HG03108 (cell line): ENCODE measurements around the gene EML6.
"Not testable (repeated sequence)": the region's sequence is repeated elsewhere in the genome, so short reads cannot be mapped to it uniquely, and the experiment has no call there.

Source experiments
- ATAC-seq: cut with Tn5 transposase; IDR thresholded peaks from one replicate; pipeline ENCODE4 v1.9.1; 2021; ENCODE audit warnings: moderate library complexity; ENCODE audit not compliant: unreplicated experiment

The EML6 gene

GRCh38 chr2:54871457-54872107 is 148.1 kb downstream of the EML6 start:
- ATAC-seq = no peak

- no peak for ATAC-seq
Measured at GRCh38 chr2:54872780-54873179, 149.3 kb downstream of the EML6 start.

- not testable (repeated sequence) for ATAC-seq
Measured at GRCh38 chr2:54873236-54873635, 149.8 kb downstream of the EML6 start.

DNA sequence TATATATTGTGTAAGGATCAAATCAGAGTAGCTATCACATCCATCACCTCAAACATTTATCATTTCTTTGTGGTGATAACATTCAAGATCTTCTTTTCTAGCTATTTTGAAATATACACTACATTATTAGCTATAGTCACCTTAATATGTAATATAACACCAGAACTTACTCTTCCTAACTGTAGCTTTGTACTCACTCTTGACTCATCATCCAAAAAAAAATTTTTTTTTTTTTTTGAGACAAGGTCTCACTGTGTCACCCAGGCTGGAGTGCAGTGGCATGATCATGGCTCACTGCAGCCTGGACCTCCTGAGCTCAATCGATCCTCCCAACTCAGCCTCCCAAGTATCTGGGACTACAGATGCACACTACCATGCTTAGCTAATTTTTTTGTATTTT is 153.3 kb downstream of the EML6 start:
- no peak for ATAC-seq

DNA sequence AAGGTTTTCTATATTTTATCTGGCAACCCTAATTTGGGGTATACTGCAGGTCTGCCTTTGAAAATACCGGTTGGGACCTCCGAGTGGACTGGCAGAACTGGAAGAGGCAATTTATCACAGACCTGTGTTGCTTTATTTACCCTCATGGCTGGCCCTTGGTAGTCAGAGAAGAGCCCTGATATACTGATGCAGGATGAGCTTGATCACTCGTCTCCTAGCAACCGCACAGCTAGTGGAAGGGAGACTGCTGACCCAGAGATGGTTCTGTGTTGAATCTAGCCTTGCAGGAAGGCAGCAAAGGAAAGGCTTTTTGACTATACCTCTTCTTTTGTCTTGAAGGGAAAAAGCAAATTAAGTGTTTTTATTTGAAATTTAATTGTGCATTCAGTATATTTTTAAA is 154.7 kb downstream of the EML6 start:
- ATAC-seq = no peak

GRCh38 chr2:54879032-54879431 is 155.6 kb downstream of the EML6 start:
- ATAC-seq = no peak

- ATAC-seq = no peak
Measured at GRCh38 chr2:54879598-54880332, 156.3 kb downstream of the EML6 start.

GRCh38 chr2:54880428-54880827 is 157.0 kb downstream of the EML6 start:
- ATAC-seq = no peak

DNA sequence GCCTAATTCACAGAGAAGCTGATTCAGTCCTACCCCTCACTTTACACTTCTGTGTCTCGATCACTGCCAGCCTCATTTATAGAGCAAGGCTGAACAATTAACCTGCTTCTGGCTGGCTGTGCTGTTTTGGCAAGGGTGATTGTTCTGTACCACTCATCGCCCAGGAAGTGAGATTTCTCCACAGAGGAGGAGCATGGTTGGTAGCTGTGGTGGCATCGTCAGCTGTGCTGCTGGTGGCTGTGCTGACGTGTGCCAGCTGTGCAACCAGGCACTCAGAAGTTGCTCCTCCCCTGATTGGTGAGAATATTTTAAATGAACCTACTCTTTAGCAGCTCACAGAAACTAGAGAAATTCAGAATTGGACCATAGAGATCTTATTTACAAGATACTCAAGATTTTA is 158.3 kb downstream of the EML6 start:
- no peak for ATAC-seq

- no peak for ATAC-seq
Measured at GRCh38 chr2:54885891-54886290, 162.4 kb downstream of the EML6 start.

DNA sequence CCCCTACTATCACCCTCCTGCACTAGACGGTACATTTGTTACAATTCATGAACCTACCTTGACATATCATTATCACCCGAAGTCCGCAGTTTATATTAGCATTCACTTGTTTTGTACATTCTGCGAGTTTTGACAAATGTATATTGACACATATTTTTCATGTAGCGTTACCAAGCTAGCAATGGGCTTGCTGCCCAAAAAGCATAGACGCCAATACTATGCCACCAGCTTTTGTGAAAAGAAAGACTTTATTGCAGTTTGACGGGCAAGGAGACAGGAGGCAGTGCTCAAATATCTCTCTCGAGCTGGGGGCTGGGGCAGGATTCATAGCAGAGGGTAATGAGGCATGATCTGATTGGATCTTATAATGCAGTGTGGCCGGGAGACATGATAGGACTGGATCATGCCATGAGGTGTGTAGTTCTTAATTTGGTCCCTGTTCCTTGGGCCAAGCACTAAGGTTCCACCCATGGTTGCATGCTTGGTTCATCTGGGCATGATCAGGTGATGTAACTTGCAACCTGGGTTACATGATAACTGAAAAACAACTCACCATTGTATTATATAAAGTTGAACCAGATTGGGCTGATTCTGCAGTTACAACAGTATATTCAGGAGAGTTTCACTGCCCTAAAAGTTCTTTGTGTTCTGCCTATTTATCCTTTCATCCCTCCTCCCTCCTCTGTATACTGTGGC is 164.5 kb downstream of the EML6 start:
- ATAC-seq = no peak

DNA sequence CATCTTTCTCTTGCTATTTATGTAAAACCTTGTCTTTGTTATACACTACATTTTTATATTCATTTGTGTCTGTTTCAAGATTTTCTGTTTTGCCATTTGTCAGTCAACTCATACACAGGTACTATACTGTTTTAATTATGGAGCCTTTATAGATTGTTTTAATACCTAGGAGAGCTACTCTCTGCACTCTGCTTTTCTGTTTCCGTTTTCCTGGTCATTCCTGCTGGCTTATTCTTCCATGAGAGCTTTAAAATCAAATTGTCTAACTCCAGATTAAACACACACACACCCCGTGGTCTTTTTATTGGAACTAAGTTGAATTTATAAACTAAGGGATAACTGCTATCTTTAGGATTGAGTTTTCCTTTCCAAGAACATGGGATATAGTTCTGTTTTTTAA is 165.6 kb downstream of the EML6 start:
- ATAC-seq = no peak

- ATAC-seq = no peak
Measured at GRCh38 chr2:54891909-54892308, 168.4 kb downstream of the EML6 start.

GRCh38 chr2:54894467-54894866 is 171.0 kb downstream of the EML6 start:
- ATAC-seq = no peak

GRCh38 chr2:54895730-54896129 is 172.3 kb downstream of the EML6 start:
- no peak for ATAC-seq

GRCh38 chr2:54897420-54898310 is 174.2 kb downstream of the EML6 start:
- ATAC-seq = no peak

- no peak for ATAC-seq
Measured at GRCh38 chr2:54898456-54899226, 175.2 kb downstream of the EML6 start.

DNA sequence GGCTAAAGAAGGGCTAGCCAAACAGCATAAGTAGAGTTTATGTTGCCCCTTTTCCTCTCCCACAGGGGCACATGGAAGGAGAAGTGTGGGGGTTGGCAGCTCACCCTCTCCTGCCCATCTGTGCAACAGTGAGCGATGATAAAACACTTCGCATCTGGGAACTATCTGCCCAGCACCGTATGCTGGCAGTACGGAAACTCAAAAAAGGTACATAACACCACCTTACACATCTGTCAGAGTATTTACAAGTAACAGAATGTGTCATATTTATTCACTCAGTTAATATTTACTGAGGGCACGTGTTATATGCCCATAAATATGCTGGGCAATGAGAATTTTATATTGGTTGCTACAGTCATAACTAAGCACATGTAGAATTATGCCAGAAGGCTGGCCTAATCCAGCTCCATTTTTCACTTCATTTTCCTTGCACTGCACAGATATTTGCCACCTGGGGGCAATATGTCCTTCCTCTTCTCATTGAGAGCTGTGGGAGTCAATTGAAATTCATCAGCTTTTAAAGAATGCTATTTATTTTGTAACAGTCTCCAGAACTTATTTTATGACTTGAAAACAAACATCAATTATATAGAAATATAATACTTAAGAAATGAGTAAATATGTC is 176.2 kb downstream of the EML6 start:
- ATAC-seq = no peak

DNA sequence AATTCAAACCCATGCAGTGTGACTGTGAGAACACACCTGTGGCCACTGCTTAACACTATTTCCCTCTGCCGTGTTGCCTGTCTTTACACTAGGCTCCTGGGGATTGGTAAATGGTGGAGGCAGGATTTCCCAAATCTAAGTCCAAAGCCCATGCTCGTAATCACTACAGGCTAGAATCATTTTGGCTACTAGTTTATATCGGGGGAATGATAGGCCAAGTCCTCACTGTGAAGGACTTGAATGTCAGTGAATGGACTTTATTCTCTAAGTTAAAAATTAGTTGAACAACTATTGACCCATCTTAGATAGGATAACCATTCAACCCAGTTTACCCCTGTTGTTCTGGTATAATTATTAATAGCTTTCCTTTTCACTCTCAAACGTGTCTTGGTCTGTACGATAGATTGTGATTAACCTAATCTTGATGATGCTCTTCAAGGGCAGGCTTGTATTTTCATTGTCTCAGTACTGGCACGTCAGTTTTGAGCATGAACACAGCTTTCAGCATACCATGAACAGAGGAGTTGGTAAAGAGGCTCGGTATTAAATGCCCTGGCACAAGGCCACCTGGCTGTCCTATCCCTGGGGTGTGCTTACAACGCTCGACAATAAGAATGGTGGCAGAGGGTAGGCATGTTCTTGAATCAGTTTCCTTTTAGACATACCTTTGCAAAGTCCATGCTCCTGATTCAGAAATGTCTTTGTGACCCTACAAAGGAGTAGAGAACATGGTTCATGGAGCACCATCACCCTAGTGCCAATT is 177.9 kb downstream of the EML6 start:
- ATAC-seq = no peak
